HG03442 (cell line): Measurements from ENCODE around the gene OIT3.

Experiments used
- ATAC-seq: cut with Tn5 transposase; IDR thresholded peaks from one replicate; pipeline ENCODE4 v1.9.1; 2021; ENCODE audit warnings: mild to moderate bottlenecking, moderate library complexity; ENCODE audit not compliant: unreplicated experiment

Gene OIT3

DNA sequence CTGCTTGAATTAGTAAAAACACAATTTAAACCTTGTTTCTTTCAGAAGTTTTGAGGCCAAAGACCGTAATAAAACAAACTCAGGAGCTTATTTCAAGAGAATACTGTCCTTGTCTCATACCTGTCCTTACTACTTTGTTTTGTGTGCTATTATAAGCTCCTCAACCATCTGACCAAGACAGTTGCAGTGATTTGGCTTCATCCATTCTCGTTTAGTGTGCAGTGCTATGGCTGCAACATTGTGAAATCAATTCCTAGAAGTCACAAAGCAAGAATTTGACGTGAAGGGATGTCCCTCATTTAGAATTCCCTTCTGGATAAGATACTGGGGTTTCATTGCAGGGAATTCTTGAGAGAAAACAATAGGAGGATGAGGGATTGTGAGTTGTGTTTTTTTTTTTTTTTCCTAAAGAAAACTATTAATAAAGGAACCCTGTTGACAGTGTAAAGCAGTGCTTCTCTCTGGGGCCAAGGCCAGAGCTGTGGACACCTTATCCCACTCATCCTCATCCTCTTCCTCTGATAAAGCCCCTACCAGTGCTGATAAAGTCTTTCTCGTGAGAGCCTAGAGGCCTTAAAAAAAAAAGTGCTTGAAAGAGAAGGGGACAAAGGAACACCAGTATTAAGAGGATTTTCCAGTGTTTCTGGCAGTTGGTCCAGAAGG lies at the start of gene OIT3:
Gene OIT3, plus strand, starts transcription at position 604 of the 663 bp plus-strand sequence. CDS start 60 bp downstream, outside the sequence.
- no peak for ATAC-seq

DNA sequence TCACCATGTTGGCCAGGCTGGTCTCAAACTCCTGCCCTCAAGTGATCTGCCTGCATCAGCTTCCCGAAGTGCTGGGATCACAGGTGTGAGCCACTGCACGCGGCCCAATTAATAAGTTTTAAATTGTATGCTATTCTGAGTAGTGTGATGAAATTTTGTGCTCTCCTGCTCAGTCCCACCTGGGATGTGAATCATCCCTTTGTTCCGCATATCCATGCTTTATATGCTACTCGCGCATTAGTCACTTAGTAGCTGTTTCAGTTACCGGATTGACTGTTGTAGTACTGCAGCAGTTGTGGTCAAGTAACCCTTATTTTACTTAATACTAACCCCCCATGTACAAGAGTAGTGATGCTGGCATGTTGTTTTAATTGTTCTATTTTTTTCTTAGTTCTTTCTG lies 47.3 kb upstream of the OIT3 start:
- ATAC-seq: no peak

DNA sequence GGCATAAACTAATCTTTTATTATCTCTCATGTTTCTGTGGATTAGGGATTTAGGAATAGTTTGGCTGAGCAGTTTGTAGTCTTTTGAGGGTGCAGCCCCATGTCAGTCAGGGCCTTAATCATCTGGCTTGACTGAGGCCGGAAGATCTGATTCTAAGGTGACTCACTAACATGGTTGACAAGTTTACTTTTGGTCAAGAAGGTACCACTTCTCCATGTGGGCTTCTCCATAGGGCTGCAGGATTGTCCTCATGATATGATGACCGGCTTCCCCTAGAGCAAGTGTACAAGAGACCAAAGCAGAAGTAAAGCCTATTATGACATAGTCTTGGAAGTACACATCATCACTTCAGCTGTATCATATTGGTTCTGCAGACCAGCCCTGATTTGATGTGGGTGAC lies 45.9 kb upstream of the OIT3 start:
- no peak for ATAC-seq

DNA sequence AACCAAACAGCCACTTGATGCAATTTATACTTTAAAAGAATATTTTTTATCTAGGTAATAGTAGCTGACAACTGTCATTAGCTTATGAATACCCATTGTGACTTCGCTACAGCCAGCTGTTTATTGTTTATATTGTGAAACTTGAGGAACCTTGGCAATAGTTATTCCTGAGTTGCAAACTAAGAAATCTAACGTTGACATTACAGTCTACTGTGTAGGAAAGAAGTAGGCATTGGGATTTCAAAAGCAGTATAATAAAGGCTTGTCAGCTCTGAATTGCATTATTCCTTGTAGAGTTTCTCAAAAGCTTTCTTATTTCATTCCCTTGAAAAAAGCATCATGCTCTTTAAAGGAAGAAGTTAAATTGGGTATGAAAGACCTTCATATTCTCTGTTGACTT lies 42.7 kb upstream of the OIT3 start:
- no peak for ATAC-seq

DNA sequence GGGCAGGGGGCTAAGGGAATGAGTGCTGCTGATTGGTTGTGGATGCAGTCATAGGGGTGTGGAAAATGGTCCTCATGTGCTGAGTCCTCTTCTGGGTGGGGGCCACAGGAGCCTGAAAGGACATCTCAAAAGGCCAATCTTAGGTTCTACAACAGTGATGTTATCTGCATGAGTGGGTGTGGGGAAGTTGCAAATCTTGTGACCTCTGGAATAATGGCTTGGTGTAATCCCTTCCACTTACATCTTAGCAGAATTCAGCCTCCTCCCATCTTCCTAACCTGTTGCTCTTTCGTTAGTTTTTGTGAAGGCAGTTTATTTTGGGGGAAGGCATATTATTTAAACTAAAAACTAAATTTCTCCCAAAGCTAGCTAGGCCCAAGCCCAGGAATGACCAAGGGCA lies 42.0 kb upstream of the OIT3 start:
- no peak for ATAC-seq

DNA sequence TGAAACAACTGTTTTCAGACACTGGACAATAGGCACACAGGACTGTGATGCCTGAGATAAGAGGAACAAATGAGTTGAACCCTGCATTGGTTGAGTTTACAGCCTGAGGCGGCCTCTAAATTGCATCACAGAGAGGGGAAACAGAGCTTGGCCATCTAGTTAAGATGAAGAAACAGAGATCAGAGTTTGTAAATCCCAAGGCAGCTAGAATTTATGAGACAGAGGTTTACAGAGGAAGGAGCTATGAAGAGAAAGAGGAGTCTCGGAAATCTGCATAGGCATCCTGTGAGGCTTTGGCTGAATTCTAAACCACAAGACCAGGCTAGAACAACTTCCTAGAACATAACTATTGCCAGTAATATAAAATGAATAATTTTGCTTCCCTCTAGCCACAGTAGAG lies 41.0 kb upstream of the OIT3 start:
- ATAC-seq: no peak

DNA sequence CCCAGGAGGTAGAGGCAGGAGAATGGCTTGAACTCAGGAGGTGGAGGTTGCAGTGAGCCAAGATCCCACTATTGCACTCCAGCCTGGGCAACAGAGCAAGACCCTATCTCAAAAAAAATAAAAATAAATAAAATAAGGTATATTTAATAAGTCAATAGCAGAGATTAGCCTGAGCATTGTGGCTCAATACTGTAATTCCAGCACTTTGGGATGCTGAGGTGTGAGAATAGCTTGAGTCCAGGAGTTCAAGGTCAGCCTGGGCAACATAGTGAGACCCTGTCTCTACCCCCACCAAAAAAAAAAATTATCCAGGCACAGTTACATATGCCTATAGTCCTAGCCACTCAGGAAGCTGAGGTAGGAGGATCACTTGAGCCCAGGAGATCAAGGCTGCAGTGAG lies 38.4 kb upstream of the OIT3 start:
- ATAC-seq: no peak

DNA sequence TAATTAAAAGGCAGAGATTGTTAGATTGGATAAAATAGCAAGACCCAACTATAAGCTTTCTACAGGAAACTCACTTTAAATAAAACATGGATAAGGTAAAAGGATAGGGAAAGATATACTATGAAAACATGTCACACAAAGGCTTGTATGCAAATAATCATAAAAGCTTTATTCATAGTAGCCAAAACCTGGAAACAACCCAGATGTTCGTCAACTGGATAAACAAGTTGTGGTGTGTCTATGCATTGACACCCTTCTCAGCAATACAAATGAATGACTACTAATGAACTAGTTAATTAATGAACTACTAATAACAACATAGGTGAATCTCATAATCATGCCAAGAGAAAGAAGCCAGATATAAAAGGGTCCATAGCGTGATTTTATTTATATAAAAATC lies 37.7 kb upstream of the OIT3 start:
- ATAC-seq: no peak

DNA sequence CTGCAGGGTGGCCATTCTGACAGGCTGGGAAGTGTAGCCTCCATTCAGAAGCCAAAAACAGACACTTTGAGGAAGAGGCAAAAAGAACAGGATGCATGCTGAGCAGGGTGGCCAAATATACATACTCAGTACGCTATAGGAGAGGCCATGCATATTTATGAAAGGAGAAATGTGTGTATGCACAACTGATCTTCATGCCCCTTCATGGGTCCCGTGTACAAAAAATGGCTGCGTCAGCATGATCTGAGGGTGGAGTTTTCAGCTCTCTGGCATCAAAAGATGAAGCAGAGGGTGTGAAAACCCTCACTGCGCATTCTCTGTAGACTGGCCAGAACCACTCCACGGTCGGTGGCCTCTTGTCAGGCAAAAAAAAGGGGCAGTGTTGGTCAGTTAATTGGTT lies 35.5 kb upstream of the OIT3 start:
- ATAC-seq: no peak

DNA sequence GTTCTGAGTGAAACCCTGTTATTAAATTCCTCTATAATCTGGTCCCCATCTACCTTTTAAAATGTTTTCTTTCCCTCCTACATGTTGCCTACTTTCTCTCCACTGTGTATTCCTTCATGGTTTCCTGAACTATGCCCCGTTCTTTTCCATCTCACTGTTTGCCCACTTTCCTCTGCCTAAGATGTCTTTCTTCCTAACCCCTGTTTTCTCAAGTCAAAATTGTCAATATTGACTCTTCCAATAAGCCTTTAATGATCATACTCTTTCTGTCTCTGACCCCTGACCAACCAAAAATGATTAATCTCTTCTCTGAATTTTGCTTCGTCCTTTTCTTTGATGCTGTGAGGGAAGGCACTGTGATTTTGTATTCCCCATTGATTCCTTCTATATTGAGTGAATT lies 30.6 kb upstream of the OIT3 start:
- ATAC-seq: no peak

DNA sequence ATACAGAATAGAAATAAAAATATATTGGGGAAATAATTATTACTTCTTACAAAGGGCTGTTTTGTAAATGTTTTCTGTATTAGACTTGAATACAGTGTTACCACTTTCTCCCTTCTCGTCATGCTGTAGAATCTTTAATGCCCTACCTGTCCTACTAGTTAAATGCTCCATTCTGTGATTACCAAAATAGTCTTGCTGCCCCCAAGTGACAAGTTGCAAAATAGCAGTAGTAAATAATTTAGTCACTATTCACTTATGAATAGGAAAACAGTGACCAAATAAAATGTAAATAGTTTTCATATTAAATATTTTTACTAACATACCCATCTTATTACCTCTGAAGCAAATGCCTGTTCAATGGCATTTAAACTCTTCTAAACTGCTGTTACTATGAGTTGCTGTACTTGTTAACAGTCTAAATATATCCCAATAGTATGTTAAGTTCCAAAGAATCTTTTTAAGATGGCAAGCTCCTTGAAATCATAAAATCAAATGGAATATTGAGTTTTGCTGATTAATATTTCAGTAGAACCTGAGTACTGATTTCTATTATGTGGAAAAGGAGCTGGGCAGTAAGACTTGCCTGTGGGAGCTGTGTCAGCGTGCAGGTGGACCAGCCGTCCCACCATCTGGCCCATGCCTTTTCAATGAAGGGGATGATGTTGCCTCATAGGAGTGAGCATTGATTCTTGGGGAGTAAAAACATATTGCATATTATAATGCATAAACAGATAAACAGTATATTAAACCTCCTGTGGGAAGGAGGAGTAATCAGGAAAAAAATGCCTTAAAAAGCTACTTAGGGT lies 18.1 kb upstream of the OIT3 start:
- ATAC-seq: no peak

DNA sequence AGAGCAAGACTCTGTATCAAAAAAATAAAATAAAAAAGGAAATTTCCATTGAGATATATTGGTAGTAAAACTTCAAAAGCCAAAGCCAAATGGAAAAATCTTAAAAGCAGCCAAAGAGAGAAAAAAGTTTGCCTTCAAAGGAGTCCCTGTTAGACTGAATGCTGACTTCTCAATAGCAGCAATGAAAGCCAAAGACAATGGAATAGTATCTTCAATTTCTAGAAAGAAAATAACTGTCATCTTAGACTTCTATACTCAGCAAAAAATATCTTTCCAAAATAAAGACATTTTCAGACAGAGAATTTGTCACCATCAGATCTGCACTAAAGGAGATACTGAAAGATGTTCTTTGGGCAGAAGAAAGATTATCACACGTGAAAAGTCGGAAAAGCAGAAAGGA lies 14.3 kb upstream of the OIT3 start:
- no peak for ATAC-seq

DNA sequence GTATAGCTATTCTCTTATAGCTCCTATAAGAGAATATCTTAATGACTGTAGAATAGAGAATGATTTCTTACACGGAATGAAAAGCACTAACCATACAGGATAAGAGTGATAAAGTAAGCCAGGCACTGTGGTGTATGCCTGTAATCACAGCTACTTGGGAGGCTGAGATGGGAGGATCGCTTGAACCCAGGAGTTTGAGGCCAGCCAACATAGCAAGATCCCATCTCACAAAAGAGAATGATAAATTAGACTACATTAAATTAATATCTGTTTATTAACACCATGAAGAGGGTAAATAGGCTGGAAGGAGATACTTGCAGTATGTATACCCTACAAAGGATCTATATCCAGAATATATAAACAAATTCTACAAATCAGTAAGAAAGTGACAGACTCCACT lies 12.2 kb upstream of the OIT3 start:
- no peak for ATAC-seq

DNA sequence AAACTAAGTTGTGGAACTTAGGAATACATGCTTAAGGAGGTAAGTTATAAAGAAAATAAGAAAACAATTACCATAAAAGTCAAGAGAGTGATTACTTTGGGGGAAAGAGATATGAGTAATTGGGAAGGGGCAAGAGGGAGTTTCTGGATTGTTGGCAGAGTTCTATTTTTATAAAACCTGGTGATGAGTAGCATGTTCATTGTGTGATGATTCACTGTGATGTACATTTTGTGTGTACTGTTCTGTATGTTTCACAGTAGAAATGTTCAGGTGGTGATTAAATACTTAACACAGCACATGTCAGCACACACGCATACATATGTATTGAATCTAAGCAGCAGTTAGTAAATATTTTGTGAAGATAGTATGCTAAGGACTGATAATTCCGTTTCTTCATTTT lies 9.7 kb upstream of the OIT3 start:
- ATAC-seq: no peak

DNA sequence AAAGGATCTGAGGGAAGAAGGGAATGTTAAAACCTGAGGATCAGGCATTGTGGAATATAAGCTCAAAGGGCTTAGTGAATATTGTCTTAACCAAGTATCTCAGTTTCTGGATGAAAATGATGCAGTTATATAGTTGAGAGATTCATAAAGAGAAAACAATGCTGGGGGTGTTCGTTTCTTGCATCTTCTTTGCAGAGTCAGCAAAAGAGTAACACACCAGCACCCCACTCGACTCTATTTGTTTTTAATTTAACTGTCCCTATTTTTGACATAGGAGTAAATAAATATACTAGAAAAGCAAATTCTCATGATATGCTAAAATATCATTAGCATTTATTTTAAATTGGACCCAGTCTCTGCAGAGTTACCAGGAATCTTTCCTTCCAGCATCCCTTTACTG lies 7.6 kb upstream of the OIT3 start:
- no peak for ATAC-seq

DNA sequence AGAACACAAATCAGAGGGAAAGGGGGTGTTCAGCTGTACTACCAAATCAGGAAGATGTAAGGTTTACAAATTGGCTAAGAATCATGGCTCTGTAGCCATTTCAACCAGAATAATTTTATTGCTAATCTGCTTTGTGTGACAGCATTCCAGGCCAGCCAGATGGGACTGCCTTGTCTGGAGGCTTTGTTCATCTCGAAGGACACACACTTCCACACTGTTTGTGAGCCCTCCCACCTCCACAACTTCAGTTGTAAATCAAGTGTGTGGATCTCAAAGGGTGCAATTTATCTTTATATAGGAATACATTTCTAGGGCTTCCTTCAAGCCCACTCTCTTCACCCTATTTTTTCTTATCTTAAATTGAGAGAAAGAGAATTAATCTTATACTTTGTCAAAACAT lies 6.9 kb upstream of the OIT3 start:
- ATAC-seq: no peak

DNA sequence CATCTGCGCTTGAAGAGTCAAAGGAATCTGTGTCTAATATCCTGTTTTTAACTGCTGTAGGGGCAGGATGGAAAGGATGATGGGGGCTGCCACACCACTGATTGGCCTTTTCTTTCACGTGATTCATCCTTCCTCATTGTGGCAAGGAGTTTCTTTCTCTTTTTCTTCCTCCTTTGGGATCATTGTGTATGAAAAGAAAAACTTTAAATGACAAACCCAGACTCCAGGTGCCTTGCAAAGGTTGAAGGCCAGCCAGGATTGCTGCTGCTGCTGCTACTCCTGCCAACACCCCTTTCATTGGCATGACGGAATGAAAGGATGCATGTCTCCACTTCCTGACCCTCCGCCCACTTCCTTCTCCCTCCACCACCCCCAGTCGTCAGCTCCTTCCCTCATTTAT lies 6.5 kb upstream of the OIT3 start:
- no peak for ATAC-seq

DNA sequence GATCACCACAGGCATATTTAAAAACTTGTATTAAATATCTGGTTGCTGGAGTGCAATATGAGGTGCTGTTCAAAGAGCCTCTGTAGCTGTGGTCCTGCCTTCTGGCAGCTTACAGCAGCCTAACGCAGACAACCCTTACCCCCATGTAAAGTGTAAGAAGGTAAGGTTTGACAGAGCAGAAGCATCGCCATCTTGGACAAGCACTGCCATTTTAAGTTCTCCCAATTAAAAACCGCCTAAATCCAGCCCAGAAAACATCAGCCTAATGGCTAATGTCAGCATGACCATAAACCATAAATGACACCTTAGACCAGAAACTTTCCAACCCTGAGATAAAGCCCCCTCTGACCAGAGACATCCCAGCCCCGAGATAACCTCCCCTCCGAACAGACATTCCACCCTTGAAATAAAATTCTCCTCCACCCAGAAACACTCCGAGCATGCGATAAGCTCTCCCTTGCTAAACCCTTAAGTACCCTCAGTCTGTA lies 5.3 kb upstream of the OIT3 start:
- ATAC-seq: no peak

DNA sequence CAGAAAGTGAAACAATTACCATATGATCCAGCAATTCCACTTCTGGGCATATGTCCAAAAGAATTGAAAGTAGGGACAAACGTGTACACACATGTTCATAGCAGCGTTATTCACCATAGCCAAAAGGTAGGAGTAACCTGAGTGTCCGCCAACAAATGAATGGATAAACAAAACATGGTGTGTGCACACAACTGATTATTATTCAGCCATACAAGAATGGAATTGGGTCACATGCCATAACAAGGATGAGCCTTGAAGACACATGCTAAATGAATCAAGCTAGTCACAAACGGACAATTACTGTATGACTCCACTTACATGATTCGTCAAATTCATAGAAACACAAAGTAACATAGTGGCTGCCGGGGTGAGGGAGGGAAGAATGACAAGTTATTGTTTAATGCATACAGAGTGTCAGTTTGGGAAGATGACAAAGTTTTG lies 4.1 kb upstream of the OIT3 start:
- no peak for ATAC-seq

DNA sequence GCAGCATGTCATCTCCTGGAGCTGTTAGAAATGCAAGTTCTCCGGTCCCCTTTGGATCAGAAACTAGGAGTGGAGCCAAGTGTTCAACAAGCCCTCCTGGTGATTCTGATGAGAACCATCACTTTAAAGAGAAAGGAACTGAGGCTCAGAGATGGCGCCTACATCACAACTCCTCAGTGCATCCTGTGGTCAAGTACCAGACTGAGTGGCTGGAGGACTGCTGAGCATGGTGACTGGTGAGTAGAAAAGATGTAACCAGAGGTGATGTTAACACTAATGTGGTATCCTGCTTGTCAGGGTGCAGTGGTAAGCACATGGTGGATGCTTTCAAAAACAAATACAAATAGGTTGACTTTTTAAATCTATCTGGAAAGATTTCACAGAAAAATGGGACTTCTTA lies 3.5 kb upstream of the OIT3 start:
- no peak for ATAC-seq

DNA sequence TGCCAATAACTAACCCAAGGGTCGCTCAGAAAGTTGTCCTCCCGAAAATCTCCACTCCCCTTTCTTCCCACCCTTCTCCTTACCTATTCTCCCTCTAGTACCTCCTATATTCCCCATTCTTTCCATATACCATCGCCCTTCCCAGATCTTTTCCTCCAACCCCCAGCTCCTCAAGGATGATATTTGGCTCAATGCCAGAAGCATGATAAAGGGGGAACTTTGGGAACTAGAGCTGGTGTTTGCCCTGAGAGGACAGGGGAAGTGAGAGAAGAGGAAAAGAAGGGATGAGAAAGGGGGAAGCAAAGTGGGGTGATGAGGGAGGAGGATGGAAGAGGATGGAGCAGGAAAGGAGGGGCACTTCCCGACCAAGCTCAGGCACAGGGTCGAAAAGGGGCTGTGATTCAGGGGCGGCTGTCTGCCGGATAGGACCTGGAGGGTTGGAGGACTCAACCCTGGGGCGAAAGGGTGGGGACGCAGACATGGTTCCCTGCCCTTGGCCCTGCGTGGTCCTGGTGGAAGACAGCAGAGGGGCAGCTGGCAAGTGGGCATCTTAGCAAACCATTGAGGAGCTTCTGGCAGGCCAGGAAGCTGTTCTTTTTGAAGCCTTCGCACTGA lies 1.8 kb downstream of the OIT3 start:
- no peak for ATAC-seq

DNA sequence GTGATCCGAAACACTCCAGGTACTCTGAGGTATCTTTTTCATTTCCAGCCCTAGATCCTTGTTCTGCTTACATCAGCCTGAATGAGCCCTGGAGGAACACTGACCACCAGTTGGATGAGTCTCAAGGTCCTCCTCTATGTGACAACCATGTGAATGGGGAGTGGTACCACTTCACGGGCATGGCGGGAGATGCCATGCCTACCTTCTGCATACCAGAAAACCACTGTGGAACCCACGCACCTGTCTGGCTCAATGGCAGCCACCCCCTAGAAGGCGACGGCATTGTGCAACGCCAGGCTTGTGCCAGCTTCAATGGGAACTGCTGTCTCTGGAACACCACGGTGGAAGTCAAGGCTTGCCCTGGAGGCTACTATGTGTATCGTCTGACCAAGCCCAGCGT lies 5.1 kb downstream of the OIT3 start:
- ATAC-seq: no peak
